Loucy (cell line): ENCODE results near the gene MAP3K19.
"Not testable (repeated sequence)": the region's sequence is repeated elsewhere in the genome, so short reads cannot be mapped to it uniquely, and the experiment has no call there.

Experiments
- H2AFZ ChIP-seq: fragments of 200-600 bp; sonication (generic); 2 replicates; pipeline ENCODE4 v1.6.0; 2016; ENCODE audit warnings: antibody characterized with exemption, mild to moderate bottlenecking, low read length, moderate library complexity
- H3F3A ChIP-seq: fragments of 200-600 bp; 2 replicates; pipeline ENCODE4 v1.6.0; 2016; ENCODE audit warnings: antibody characterized with exemption, low read depth, mild to moderate bottlenecking
- H3K27me3 ChIP-seq: fragments of 200-600 bp; sonication (generic); 2 replicates; pipeline ENCODE4 v1.6.1; 2014; ENCODE audit warnings: low read length, mild to moderate bottlenecking; ENCODE audit not compliant: insufficient read depth, poor library complexity, severe bottlenecking
- H3K36me3 ChIP-seq: fragments of 200-600 bp; sonication (generic); 2 replicates; pipeline ENCODE4 v1.6.1; 2016; ENCODE audit warnings: low read length; ENCODE audit not compliant: insufficient read depth
- H3K4me1 ChIP-seq: fragments of 200-600 bp; sonication (generic); 2 replicates; pipeline ENCODE4 v1.5.1; 2014; ENCODE audit warnings: low read length, mild to moderate bottlenecking; ENCODE audit not compliant: insufficient read depth, poor library complexity, severe bottlenecking
- H3K4me2 ChIP-seq: fragments of 200-600 bp; sonication (generic); 2 replicates; pipeline ENCODE4 v1.6.0; 2014; ENCODE audit warnings: antibody characterized with exemption, low read length, low read depth, mild to moderate bottlenecking; ENCODE audit not compliant: poor library complexity, severe bottlenecking
- H3K4me3 ChIP-seq: fragments of 200-600 bp; sonication (generic); 2 replicates; pipeline ENCODE4 v1.5.1; 2014; ENCODE audit warnings: low read length, mild to moderate bottlenecking, mixed read lengths; ENCODE audit not compliant: poor library complexity, severe bottlenecking
- H3K79me2 ChIP-seq: fragments of 200-600 bp; sonication (generic); 2 replicates; pipeline ENCODE4 v1.6.1; 2014; ENCODE audit warnings: low read length; ENCODE audit not compliant: insufficient read depth
- H3K9ac ChIP-seq: fragments of 200-600 bp; sonication (generic); 2 replicates; pipeline ENCODE4 v1.6.0; 2014; ENCODE audit warnings: mild to moderate bottlenecking, low read depth, low read length, moderate library complexity; ENCODE audit not compliant: poor library complexity, severe bottlenecking
- H3K9me2 ChIP-seq: fragments of 200-600 bp; sonication (generic); replicated peaks from 2 replicates; pipeline ENCODE4 v1.6.1; 2016; ENCODE audit warnings: low read depth, low read length, mixed read lengths
- H3K9me3 ChIP-seq: fragments of 200-600 bp; sonication (generic); 2 replicates; pipeline ENCODE4 v1.6.1; 2014; ENCODE audit warnings: mild to moderate bottlenecking, antibody characterized with exemption, low read length, low read depth; ENCODE audit not compliant: insufficient read depth
- H4K20me1 ChIP-seq: fragments of 200-600 bp; sonication (generic); 2 replicates; pipeline ENCODE4 v1.6.0; 2014; ENCODE audit warnings: antibody characterized with exemption, low read length, mild to moderate bottlenecking; ENCODE audit not compliant: insufficient read depth, poor library complexity, severe bottlenecking
- EZH2phosphoT487 ChIP-seq: fragments of 200-600 bp; IDR thresholded peaks from 2 replicates; pipeline ENCODE4 v1.6.1; 2018; ENCODE audit warnings: antibody characterized with exemption, mild to moderate bottlenecking, moderate library complexity, borderline replicate concordance
- TF ChIP-seq, protein P1 (sequence below): fragments of 200-600 bp; sonication (generic); conservative IDR thresholded peaks from 2 replicates; pipeline ENCODE4 v1.5.1; 2014; ENCODE audit warnings: mild to moderate bottlenecking, antibody characterized with exemption, low read length

Gene MAP3K19

DNA sequence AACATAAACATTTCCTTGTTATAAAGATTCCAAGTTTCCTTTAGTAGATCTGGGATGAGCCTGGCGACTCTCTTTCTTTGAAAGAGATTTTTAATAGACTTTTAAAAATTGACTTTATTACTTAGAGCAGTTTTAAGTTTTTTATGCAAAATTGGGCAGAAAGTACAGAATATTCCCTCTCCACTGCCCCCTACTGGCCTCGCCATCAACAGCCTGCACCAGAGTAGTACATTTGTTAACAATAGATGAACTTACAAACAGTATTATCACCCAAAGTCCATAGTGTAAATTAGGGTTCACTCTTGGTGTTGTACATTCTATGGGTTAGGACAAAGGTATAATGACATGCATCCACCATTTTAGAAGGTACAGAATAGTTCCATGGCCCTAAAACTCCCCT is 3.9 kb downstream of the MAP3K19 start:
- Histone ChIP-seq H2AFZ (no peak overlapping the region), H3K4me3 (no peak overlapping the region), H3K36me3 (no peaks in the 10 kb centered on the region), H3K4me1 (no peaks in the 10 kb centered on the region), H3F3A (no peaks in the 10 kb centered on the region), H3K9me2 (no peaks in the 10 kb centered on the region), H3K9ac (no peak overlapping the region), H3K27me3 (peaks cover 5% of the 10 kb centered on the region), H4K20me1 (no peaks in the 10 kb centered on the region), H3K4me2 (no peak overlapping the region), H3K79me2 (no peaks in the 10 kb centered on the region), H3K9me3 (no peaks in the 10 kb centered on the region)
- TF ChIP-seq, protein P1, sequence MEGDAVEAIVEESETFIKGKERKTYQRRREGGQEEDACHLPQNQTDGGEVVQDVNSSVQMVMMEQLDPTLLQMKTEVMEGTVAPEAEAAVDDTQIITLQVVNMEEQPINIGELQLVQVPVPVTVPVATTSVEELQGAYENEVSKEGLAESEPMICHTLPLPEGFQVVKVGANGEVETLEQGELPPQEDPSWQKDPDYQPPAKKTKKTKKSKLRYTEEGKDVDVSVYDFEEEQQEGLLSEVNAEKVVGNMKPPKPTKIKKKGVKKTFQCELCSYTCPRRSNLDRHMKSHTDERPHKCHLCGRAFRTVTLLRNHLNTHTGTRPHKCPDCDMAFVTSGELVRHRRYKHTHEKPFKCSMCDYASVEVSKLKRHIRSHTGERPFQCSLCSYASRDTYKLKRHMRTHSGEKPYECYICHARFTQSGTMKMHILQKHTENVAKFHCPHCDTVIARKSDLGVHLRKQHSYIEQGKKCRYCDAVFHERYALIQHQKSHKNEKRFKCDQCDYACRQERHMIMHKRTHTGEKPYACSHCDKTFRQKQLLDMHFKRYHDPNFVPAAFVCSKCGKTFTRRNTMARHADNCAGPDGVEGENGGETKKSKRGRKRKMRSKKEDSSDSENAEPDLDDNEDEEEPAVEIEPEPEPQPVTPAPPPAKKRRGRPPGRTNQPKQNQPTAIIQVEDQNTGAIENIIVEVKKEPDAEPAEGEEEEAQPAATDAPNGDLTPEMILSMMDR = peak; percentile 80
- TF ChIP-seq EZH2phosphoT487 = no peak

DNA sequence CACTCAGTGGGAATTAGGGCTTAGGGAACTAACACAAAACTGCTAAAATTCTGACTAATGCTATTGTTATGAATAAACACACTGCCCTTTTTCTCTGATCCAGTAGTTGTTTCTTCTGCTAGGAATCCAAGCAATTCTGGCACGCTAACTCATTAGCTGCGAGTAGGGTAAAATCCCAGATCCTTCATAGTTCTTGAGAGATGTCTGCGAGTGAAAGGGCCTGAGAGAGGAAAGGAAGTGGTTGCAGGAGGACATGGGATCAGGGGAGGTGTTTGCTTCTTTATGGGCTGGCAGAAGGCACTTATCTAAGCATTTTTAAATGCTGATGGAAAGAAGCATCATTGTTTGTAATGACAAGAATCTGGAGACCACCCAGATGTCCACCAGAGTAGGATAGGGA is 9.4 kb downstream of the MAP3K19 start:
- Histone ChIP-seq H3K4me2 (no peak overlapping the region), H2AFZ (no peak overlapping the region), H3K4me3 (no peak overlapping the region), H3K4me1 (no peaks in the 10 kb centered on the region), H3K9me2 (no peaks in the 10 kb centered on the region), H4K20me1 (no peaks in the 10 kb centered on the region), H3K9ac (no peak overlapping the region), H3K27me3 (no peaks in the 10 kb centered on the region), H3K9me3 (no peaks in the 10 kb centered on the region), H3K36me3 (no peaks in the 10 kb centered on the region), H3K79me2 (no peaks in the 10 kb centered on the region), H3F3A (no peaks in the 10 kb centered on the region)
- TF ChIP-seq, protein P1 = no peak
- TF ChIP-seq EZH2phosphoT487 = no peak

DNA sequence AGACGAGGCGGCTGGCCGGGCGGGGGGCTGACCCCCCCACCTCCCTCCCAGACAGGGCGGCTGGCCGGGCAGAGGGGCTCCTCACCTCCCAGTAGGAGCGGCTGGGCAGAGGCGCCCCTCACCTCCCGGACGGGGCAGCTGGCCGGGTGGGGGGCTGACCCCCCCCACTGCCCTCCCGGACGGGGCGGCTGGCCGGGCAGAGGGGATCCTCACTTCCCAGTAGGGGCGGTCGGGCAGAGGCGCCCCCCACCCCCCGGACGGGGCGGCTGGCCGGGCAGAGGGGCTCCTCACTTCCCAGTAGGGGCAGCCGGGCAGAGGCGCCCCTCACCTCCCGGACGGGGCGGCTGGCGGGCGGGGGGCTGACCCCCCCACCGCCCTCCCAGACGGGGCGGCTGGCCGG is 14.0 kb downstream of the MAP3K19 start:
- not testable (repeated sequence) for H4K20me1 ChIP-seq, H3K9ac ChIP-seq, H3F3A ChIP-seq, H3K9me3 ChIP-seq, H3K4me1 ChIP-seq, H3K4me2 ChIP-seq, H3K9me2 ChIP-seq, H2AFZ ChIP-seq, H3K79me2 ChIP-seq, H3K36me3 ChIP-seq, H3K4me3 ChIP-seq, H3K27me3 ChIP-seq

DNA sequence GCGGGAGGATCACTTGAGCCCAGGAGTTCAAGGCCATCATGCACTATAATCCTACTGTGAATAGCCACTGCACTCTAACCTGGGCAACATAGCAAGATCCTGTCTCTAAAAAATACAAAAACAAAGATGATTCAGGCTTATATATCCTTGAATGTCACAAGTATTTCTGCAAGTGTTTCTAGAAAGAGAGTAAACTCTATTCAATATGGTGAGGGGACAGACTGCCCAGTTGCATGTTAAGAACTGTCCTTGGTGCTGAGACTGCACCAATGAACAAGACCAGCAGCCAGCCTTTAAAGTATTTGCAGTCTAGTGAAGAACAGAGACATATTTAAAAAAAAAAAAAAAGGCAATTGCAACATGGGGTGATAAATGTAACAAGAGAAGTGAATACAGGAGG is 16.4 kb downstream of the MAP3K19 start:
- Histone ChIP-seq H2AFZ (no peak overlapping the region), H3K36me3 (no peaks in the 10 kb centered on the region), H3K9ac (no peak overlapping the region), H3K4me2 (no peak overlapping the region), H3K79me2 (no peaks in the 10 kb centered on the region), H3K4me3 (no peak overlapping the region), H3K9me2 (no peaks in the 10 kb centered on the region), H3F3A (no peaks in the 10 kb centered on the region), H3K9me3 (no peaks in the 10 kb centered on the region), H3K4me1 (no peaks in the 10 kb centered on the region), H3K27me3 (no peaks in the 10 kb centered on the region), H4K20me1 (no peaks in the 10 kb centered on the region)
- no peak for TF ChIP-seq EZH2phosphoT487
- TF ChIP-seq, protein P1 = no peak
